ENCODE results near the gene PKDCC.

DNA sequence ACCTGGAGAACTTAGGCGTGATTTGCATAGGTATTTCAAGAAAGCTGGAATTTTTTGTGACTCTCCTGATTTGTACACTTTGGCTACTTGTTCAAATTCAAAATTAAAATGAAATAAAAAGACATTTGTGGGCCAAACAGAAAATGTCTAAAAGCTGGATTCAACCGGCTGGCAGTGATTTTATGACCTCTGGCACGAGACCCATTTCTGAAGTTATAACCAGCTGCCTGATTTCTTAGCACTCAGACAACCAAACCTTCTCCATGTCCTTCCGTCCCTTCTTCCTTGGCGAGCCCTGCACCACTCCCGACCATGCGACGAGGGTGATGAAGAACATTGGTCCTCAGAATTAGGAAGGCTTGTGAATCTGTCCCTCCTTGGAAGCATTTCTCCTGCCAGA is 19.7 kb downstream of the PKDCC start:
- TF ChIP-seq CTCF (IDR thresholded peaks at IDR 0.05; ENCODE audit: poor library complexity) = no peak
- TF ChIP-seq EZH2 (IDR thresholded peaks at IDR 0.05; ENCODE audit: borderline replicate concordance) = no peak
